B cell (primary cell): ENCODE measurements around the gene ITPKC.

Experiments used
- EZH2 ChIP-seq: IDR thresholded peaks from 2 replicates; pipeline ENCODE4 v1.6.1; 2012; ENCODE audit warnings: borderline replicate concordance, low read depth, mild to moderate bottlenecking, moderate library complexity, low read length; ENCODE audit not compliant: insufficient read depth, poor library complexity, severe bottlenecking
- TF ChIP-seq, protein P1 (sequence below): fragments of 200-600 bp; IDR thresholded peaks from one replicate; pipeline ENCODE4 v1.8.0; 2022; ENCODE audit warnings: antibody characterized with exemption, mild to moderate bottlenecking

DNA sequence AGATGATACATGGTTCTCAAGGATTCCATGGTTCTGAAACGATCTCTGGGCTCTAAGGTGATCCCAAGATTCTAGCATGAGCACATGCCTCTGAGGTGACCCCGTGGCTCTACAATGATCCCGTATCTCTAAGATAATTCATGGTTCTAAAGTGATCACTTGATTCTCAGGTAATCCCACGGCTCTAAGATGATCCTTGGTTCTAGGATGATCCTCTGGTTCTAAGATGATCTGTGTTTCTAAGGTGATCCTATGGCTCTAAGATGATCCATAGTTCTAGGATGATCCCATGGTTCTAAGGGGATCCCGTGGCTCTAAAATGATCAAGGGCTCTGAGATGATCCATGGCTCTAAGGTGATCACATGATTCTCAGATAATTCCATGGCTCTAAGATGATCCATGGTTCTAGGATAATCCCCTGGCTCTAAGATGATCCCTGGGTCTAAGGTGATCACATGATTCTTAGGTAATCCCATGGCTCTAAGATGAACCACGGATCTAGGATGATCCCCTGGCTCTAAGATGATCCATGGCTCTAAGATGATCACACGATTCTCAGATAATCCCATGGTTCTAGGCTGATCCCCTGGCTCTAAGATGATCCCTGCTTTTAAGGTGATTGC is 47.8 kb upstream of the ITPKC start:
- TF ChIP-seq, protein P1, sequence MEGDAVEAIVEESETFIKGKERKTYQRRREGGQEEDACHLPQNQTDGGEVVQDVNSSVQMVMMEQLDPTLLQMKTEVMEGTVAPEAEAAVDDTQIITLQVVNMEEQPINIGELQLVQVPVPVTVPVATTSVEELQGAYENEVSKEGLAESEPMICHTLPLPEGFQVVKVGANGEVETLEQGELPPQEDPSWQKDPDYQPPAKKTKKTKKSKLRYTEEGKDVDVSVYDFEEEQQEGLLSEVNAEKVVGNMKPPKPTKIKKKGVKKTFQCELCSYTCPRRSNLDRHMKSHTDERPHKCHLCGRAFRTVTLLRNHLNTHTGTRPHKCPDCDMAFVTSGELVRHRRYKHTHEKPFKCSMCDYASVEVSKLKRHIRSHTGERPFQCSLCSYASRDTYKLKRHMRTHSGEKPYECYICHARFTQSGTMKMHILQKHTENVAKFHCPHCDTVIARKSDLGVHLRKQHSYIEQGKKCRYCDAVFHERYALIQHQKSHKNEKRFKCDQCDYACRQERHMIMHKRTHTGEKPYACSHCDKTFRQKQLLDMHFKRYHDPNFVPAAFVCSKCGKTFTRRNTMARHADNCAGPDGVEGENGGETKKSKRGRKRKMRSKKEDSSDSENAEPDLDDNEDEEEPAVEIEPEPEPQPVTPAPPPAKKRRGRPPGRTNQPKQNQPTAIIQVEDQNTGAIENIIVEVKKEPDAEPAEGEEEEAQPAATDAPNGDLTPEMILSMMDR: no peak
- no peak for TF ChIP-seq EZH2
